LNCAP (cell line): ENCODE data around the gene ATP8B1.

Experiments used
- CTCF ChIP-seq: fragments of 450-650 bp; IDR thresholded peaks from 2 replicates; pipeline ENCODE4 v1.5.1; 2017; ENCODE audit warnings: mild to moderate bottlenecking

Gene ATP8B1

DNA sequence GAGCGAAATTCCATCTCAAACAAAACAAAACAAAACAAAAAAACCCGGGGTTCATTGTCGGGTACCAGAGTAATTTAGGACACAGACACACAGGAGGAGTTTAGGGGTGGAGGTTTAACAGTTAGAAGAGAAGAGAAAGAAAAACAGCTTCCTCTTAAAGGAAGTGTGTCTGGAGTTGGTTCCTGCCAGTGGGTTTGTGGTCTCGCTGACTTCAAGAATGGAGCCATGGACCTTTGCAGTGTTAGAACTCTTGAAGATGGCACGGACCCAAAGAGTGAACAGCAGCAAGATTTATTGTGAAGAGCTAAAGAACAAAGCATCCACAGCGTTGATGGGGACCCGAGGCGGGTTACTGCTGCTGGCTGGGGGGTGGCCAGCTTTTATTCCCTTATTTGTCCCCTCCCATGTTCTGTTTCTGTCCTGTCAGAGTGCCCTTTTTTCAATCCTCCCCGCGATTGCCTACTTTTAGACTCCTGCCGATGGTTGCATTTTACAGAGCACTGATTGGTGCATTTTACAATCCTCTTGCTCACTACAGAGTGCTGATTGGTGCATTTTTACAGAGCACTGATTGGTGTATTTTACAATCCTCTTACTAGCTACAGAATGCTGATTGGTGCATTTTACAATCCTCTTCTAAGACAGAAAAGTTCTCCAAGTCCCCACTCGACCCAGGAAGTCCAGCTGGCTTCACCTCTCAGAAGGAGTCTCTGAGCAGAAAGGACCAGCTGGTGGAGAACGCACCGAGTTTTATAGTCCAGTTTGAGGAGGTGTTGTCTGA, 28.7 kb upstream of the ATP8B1 start:
- TF ChIP-seq CTCF, result no peak

- TF ChIP-seq CTCF, result no peak
Observed at GRCh38 chr18:57827646-57828045, 24.5 kb upstream of the ATP8B1 start.

GRCh38 chr18:57826252-57826651, 23.1 kb upstream of the ATP8B1 start:
- no peak for TF ChIP-seq CTCF

- TF ChIP-seq CTCF, result no peak
Observed at GRCh38 chr18:57819671-57820460, 16.8 kb upstream of the ATP8B1 start.

DNA sequence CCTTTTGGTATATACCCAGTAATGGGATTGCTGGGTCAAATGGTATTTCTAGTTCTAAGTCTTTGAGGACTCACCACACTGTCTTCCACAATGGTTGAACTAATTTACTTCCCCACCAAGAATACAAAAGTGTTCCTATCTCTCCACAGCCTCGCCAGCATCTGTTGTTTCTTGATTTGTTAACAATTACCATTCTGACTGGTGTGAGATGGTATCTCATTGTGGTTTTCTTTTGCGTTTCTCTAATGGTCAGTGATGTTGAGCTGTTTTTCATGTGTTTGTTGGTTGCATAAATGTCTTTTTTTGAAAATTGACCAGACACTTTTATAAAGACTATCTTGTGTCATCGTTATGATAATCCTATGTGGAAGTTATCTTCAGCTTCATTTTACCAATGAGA, 16.0 kb upstream of the ATP8B1 start:
- TF ChIP-seq CTCF, result no peak

- no peak for TF ChIP-seq CTCF
Observed at GRCh38 chr18:57816208-57816954, 13.3 kb upstream of the ATP8B1 start.

DNA sequence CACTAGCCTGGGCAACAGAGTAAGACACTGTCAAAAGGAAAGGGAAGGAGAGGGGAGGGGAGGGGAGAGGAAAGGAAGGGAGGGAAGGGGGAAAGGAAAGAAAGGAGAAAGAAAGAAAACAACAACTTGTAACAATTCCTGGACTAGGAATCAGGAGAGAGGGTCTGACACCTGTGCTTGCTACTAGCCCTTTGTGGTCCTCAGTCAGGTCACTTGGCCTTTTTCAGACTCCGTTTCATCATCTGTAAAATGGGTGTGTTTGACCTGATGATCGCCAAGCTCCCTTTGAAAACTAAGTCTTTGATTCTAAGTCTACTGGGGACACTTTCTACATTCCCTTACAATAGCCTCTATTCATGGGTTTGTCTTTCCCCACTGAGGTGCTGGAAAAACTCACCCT, 11.4 kb upstream of the ATP8B1 start:
- TF ChIP-seq CTCF, result no peak
